Colonic mucosa (tissue), 4 donors: ENCODE measurements around the gene RPH3AL. TPM values are rescaled to one million over a fixed set of nuclear protein-coding genes. Genes with fewer than 3 reads are reported as not detected.
A peak's percentile ranks its signal among the peaks of the same experiment; 100 is the strongest.
"Not testable (repeated sequence)": the region's sequence is repeated elsewhere in the genome, so short reads cannot be mapped to it uniquely, and the experiment has no call there.

Experiments used
- DNase-seq: peaks from one replicate; pipeline ENCODE4 v3.0.0-alpha.2; 2020
- H3K27ac ChIP-seq: fragments of 200-600 bp; one replicate; pipeline ENCODE4 v1.8.0; 2021
- H3K27me3 ChIP-seq: fragments of 200-600 bp; one replicate; pipeline ENCODE4 v1.8.0; 2021
- H3K36me3 ChIP-seq: fragments of 200-600 bp; one replicate; pipeline ENCODE4 v1.8.0; 2021
- H3K4me1 ChIP-seq: fragments of 200-600 bp; one replicate; pipeline ENCODE4 v1.8.0; 2021; ENCODE audit warnings: mild to moderate bottlenecking
- H3K4me3 ChIP-seq: fragments of 200-600 bp; one replicate; pipeline ENCODE4 v1.8.0; 2021
- H3K9ac ChIP-seq, 2 donors: one replicate each; pipeline ENCODE4 v1.7.0; 2013; ENCODE audit warnings: control low read depth in 2 of 2, low read depth in 2 of 2, low read length in 2 of 2
- H3K9me3 ChIP-seq: fragments of 200-600 bp; one replicate; pipeline ENCODE4 v1.8.0; 2021
- intact Hi-C: fragments of 100-400 bp; cut with DNase I; formaldehyde crosslinking; loops from one replicate; pipeline ENCODE4 v1.14.1; 2022
- total RNA-seq, 2 donors: library from RNA; stranded (reverse); fragmentation: NEBNext Ultra II Directional in 1 of 2; extraction: Animal tissue kit (Norgen Biotek cat#: 25700) in 1 of 2; gene quantifications; one replicate each; pipeline ENCODE4 v1.2.1, GENCODE V29; 2021
- TF ChIP-seq, protein P1 (sequence below): fragments of 200-600 bp; IDR thresholded peaks from one replicate; pipeline ENCODE4 v1.8.0; 2022; ENCODE audit warnings: antibody characterized with exemption, mild to moderate bottlenecking
- donor health status: healthy.
- donor health status: DM: no; HTN: no; CAD: no.
- donor health status: DM: no; HTN: no; CAD: no.

RPH3AL gene
- total RNA-seq, 2 donors from 2014 or later, result 14.9 to 34.2 TPM

DNA sequence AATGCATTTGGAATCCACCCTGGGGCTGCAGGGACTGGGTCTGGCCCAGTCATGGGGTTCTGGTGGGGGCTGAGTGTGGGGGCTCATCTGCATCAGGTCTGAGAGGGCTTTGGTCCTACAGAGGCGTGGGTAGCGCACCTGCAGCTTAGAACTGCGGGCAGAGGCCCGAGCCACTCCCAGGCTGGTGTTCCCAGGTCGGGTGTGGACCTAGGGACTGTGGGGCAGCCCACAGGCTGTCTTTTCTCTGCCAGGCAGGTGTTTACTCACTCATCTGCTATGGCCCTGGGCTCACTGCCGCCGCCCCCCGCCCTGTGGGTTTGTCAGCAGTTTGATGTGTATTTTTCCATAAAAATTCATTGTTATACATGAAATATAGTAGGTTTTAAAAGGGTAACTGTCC, 144.2 kb downstream of the RPH3AL start:
- Histone ChIP-seq H3K9ac (no peak overlapping the region), H3K36me3 (no peaks in the 10 kb centered on the region), H3K4me3 (no peak overlapping the region), H3K9me3 (no peaks in the 10 kb centered on the region), H3K4me1 (peaks cover 6% of the 10 kb centered on the region), H3K27me3 (no peaks in the 10 kb centered on the region), H3K27ac (no peak overlapping the region)
- intact Hi-C loops, result no loop called here
- peak; percentile 43 for DNase-seq
- TF ChIP-seq, protein P1, sequence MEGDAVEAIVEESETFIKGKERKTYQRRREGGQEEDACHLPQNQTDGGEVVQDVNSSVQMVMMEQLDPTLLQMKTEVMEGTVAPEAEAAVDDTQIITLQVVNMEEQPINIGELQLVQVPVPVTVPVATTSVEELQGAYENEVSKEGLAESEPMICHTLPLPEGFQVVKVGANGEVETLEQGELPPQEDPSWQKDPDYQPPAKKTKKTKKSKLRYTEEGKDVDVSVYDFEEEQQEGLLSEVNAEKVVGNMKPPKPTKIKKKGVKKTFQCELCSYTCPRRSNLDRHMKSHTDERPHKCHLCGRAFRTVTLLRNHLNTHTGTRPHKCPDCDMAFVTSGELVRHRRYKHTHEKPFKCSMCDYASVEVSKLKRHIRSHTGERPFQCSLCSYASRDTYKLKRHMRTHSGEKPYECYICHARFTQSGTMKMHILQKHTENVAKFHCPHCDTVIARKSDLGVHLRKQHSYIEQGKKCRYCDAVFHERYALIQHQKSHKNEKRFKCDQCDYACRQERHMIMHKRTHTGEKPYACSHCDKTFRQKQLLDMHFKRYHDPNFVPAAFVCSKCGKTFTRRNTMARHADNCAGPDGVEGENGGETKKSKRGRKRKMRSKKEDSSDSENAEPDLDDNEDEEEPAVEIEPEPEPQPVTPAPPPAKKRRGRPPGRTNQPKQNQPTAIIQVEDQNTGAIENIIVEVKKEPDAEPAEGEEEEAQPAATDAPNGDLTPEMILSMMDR, result no peak

DNA sequence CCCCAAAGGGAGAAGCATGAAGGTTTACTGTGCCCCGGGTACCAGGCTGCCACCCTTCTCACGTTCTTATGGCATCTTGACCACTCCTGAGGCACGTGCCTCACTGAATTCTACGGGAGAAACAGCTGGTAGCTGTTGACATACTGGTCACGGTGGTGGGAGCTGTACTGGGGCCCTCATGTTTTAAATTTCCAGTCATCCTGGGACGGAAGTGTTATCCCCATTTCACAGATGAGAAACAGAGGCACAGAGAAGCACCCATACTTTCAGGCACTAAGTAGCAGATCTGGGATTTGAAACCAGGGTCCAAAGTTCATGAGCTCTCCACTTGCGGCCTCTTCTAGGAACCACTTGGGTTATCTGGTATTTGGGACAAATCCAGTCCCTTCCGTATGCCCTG, 144.8 kb downstream of the RPH3AL start:
- intact Hi-C loops, result no loop called here
- no peaks in the 10 kb centered on the region for H3K9me3 ChIP-seq
- H3K4me1 ChIP-seq, result peaks cover 6% of the 10 kb centered on the region
- H3K4me3 ChIP-seq, result no peak overlapping the region
- H3K9ac ChIP-seq, result no peak overlapping the region
- no peaks in the 10 kb centered on the region for H3K27me3 ChIP-seq
- no peak overlapping the region for H3K27ac ChIP-seq
- DNase-seq, result no peak
- TF ChIP-seq, protein P1, result no peak
- H3K36me3 ChIP-seq, result no peaks in the 10 kb centered on the region

DNA sequence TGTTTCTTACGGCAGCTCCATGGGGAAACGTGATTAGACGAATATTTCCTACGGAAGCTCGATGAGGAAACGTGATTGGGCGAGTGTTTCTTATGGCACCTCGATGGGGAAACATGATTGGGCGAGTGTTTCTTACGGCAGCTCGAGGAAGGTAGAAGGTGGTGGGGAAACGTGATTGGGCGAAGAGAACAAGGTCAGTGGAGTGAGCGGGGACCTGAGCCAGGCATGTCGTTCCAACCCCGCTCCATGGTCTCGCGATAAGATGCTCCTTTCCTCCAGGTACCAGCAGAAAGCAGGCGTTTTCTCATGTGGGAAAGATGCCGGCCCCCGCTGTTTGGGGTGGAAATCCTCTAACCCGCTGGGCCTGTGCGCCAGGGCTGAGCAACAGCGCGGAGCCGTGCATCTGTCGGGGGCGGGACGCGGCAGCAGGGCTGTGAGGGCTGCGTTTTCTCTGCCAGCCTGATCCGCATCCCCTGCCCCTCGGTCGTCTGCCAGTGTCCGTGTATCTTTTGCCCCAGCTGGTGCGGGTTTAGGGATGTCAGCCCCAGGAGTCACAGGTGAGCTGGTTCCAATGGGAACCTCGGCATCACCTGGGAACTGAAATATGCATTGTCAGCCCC, 145.6 kb downstream of the RPH3AL start:
- TF ChIP-seq, protein P1, result no peak
- no peak for DNase-seq
- Histone ChIP-seq H3K9ac (no peak overlapping the region), H3K36me3 (no peaks in the 10 kb centered on the region), H3K27me3 (no peaks in the 10 kb centered on the region), H3K9me3 (no peaks in the 10 kb centered on the region), H3K4me3 (no peak overlapping the region), H3K27ac (no peak overlapping the region), H3K4me1 (peaks cover 6% of the 10 kb centered on the region)
- intact Hi-C loops, result no loop called here

DNA sequence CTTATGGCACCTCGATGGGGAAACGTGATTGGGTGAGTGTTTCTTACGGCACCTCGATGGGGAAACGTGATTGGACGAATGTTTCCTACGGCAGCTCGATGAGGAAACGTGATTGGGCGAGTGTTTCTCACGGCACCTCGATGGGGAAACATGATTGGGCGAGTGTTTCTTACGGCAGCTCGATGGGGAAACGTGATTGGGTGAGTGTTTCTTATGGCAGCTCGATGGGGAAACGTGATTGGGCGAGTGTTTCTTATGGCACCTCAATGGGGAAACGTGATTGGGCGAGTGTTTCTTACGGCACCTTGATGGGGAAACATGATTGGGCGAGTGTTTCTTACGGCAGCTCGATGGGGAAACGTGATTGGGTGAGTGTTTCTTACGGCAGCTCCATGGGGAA, 146.1 kb downstream of the RPH3AL start:
- H3K9ac ChIP-seq, H3K36me3 ChIP-seq, H3K4me1 ChIP-seq, H3K27me3 ChIP-seq, H3K27ac ChIP-seq, H3K4me3 ChIP-seq, intact Hi-C loops, H3K9me3 ChIP-seq, DNase-seq: not testable (repeated sequence)

DNA sequence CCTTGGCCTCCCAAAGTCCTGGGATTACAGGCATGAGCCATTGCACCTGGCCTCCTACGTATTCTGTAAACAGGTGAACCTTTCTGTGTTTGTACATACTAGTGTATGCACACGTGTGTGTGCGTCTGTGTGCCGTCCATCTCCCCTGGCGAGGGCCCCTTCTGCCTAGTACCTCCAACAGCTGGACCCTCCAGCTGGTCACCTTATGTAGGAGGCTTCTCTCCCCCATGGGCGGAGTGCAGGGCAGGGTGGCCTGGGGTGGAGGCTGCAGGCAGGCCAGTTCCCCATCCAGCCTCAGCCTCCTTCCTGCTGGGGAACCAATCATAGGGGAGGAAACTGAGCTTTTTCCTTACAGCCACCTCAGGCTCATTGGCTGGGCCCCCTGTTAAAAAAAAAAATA, 146.8 kb downstream of the RPH3AL start:
- TF ChIP-seq, protein P1, result no peak
- intact Hi-C loops, result no loop called here

DNA sequence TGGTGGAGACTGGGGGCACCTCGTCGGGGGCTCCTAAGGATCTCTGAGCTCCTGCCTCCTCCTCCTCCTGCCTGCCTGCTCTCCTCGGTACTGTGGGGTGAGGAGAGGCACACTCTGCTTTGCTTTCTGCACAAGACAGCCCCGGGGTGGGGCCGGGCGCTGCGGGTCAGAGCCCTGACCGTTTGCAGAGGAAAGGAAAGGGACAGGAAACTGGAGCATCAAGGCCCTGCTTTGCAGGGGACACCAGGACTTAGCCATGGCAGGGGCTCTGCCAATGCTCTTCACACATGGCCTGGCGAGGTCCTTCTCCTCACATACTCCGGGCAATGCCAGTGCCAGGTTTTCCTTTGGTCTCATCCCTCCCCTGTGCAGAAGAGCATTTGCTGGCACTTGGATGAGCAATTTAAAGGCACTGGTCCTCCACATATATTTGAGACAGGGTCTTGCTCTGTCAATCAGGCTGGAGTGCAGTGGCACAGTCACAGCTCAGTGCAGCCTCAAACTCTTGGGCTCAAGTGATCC, 147.4 kb downstream of the RPH3AL start:
- no peak overlapping the region for H3K27ac ChIP-seq
- TF ChIP-seq, protein P1, result no peak
- no peak overlapping the region for H3K4me3 ChIP-seq
- H3K36me3 ChIP-seq, result no peaks in the 10 kb centered on the region
- no peak for DNase-seq
- peaks cover 6% of the 10 kb centered on the region for H3K4me1 ChIP-seq
- no peaks in the 10 kb centered on the region for H3K27me3 ChIP-seq
- no peaks in the 10 kb centered on the region for H3K9me3 ChIP-seq
- no peak overlapping the region for H3K9ac ChIP-seq
- intact Hi-C loops, result no loop called here

More for the DNA sequence above, 146.8 kb downstream of the RPH3AL start:
- Histone ChIP-seq H3K4me1 (peaks cover 6% of the 10 kb centered on the region), H3K27me3 (no peaks in the 10 kb centered on the region), H3K9me3 (no peaks in the 10 kb centered on the region), H3K9ac (no peak overlapping the region), H3K36me3 (no peaks in the 10 kb centered on the region), H3K27ac (no peak overlapping the region), H3K4me3 (no peak overlapping the region)
- DNase-seq, result no peak
